Activated CD4-positive, CD25-positive, alpha-beta regulatory T cell treated with anti-CD3 and anti-CD28 coated beads, Interleukin-2, amount 50 U/mL, for 16 hours (primary cell): ENCODE results near the gene CAPZA2.
"Not testable (repeated sequence)": the region's sequence is repeated elsewhere in the genome, so short reads cannot be mapped to it uniquely, and the experiment has no call there.

Source experiments
- DNase-seq: peaks from one replicate; pipeline ENCODE4 v3.0.0-alpha.2; 2020; ENCODE audit warnings: low read depth, low spot score

Gene CAPZA2

DNA sequence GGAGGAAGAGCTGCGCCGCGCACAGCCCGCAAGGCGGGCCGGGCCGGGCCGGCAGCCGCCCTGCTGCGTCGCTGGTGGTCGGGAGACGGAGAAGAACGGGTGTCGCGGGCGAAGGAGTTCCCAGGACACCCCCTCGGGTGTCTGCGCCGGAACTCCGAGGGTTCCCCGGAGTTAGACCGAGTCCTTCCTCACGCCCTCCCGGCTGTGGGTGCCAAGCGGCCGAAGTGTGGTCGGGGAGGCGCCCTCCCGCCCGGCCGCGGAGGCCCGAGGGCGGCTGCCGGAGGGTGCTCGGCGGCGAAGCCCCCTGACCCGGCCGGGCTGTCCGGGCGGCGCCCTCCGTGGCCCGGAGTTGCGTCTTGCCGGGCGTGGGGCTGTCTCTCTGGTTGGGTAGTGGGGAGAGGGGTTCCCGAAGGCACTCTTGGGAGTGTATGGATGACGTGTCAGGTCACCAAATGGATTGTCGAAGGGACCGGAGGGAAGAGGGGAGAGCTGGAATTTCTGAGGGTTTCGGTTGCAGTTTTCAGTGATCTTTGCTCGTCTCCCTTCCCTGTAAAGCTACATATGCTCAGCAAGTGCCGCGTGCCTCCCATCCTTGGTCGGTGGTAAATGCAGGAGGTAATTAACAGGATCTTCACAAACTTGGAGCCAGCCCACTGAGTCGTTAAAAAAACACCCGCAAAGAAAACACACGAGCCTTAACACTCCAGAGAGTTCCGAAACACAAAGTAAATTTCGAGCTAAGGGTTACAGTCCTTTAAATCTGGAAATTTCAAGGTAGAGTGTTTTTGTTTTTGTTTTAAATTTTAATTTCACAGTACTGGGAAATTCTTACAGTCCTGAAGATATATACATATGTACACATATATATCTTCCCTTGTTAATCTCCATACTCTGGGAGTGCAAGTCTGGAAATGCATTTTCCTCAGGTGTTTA, 91.8 kb downstream of the CAPZA2 start:
- no peak for DNase-seq

DNA sequence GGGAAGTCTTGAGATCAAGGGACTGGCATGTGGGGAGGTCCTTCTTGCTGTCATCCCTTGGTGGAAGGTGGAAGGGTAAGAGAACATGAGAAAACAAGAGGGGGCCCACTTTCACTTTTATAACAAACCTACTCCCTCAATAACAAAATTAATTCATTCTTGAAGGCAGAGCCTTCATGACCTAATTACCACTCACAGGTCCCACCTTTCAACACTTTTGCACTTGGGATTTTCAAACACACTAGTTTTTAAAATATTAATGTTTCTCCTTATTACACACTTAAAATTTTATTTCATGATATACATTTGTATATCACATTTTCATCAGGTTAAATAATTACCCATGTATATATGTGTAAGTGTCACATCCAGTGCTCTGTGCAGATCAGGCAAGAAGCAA, 93.0 kb downstream of the CAPZA2 start:
- DNase-seq, result no peak

DNA sequence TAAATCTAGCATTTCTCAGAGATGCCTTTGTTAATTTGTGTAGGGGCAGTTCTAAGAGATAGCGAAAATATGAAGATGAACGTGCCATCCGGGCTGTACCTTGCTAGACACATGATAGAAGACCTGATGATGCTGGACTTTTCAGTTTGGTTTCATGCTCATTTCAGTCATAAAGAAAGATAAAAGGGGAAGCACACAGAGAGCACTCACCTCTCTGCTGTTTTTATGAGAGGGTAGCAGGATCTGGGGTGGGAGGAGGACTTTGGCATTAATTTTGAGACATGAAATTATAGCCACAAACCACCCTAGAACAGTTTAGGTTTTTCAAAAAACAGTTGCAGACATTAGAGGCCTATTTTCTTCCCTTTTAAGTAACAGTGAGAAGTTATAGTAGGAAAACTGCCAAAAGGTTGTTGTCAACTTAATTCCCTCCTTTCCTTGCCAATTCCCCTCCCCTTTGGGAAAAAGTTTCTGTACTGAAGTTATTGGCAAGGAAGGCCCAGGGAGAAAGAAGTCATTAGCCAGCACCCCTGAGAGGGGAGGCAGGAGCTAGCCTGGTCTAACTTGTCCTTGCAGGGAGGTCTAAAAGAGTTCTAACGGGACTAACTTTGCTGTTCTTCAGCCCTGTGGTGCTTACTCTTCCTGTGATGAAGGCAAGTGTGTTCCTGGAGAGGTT, 93.6 kb downstream of the CAPZA2 start:
- no peak for DNase-seq

DNA sequence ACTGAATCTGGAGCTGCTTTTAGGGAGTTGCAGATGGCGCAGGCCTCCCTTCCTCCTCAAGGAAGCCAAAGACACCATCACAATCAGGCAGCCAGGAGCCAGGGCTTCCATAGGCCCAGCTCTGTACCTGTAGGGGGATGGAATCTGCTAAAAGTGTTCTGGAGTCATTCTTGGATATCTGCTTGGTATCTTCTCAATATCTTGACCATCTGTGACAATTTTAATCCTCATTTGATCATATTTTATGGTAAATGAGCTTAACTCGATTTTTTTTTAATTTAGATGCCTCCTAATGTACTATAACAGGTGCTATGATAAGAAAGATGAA, 94.1 kb downstream of the CAPZA2 start:
- DNase-seq, result no peak

DNA sequence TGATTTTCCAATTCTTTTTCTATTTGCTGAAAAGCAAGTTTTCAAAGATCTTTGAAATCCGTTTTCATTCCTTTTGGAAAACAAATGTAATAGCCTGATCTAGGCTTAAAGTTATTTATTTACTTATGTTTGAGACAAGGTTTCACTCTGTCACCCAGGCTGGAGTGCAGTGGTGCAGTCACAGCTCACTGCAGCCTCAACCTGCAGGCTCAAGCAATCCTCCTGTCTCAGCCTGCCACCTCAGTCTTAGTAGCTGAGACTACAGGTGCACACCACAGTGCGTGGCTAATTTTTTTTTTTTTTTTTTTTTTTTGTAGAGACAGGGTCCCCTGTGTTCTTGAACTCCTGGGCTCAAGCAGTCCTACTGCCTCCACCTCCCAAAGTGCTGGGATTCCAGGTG, 95.5 kb downstream of the CAPZA2 start:
- DNase-seq, result no peak

- DNase-seq, result not testable (repeated sequence)
Observed at GRCh38 chr7:116961966-116962673, 99.7 kb downstream of the CAPZA2 start.

DNA sequence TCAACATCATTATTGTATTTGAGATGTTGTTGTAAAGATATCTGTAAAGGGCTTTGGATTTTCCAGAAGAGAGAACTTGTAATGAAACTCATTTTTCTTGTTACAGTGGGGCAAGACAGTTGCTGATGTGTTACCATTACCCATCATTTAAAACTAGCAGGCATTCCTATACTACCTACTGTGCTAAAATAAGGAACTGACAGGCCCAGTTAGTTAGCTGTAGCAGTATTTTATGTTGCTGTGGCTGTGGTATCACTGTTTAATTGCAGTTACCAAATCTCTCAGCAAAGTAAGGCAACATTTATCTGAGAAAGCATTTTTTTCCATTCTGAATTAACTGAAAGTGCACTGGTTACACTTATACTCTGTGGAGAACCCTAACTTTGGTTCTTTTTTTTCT, 100.8 kb downstream of the CAPZA2 start:
- DNase-seq, result no peak

GRCh38 chr7:116966601-116967000, 104.2 kb downstream of the CAPZA2 start:
- no peak for DNase-seq

GRCh38 chr7:116967254-116967922, 105.0 kb downstream of the CAPZA2 start:
- DNase-seq, result no peak

DNA sequence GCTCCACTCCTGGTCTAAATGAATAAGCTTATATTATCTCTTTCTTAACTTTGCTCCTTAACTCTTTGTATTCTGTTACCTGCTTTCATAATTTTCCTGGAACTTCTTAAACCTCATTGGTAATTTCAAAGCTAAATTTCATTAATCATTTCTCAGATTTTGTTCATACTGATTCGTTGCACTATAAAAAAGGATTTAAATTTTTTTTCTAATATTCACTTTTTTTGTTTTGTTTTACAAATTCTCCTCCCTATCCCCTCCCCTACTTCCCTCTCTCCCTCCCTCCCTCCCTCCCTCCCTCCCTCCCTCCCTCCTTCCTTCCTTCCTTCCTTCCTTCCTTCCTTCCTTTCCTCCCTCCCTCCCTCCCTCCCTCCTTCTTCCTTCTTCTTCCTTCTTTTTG, 105.6 kb downstream of the CAPZA2 start:
- no peak for DNase-seq

- DNase-seq, result no peak
Observed at GRCh38 chr7:116968631-116969030, 106.2 kb downstream of the CAPZA2 start.

GRCh38 chr7:116969371-116969902, 107.0 kb downstream of the CAPZA2 start:
- no peak for DNase-seq

DNA sequence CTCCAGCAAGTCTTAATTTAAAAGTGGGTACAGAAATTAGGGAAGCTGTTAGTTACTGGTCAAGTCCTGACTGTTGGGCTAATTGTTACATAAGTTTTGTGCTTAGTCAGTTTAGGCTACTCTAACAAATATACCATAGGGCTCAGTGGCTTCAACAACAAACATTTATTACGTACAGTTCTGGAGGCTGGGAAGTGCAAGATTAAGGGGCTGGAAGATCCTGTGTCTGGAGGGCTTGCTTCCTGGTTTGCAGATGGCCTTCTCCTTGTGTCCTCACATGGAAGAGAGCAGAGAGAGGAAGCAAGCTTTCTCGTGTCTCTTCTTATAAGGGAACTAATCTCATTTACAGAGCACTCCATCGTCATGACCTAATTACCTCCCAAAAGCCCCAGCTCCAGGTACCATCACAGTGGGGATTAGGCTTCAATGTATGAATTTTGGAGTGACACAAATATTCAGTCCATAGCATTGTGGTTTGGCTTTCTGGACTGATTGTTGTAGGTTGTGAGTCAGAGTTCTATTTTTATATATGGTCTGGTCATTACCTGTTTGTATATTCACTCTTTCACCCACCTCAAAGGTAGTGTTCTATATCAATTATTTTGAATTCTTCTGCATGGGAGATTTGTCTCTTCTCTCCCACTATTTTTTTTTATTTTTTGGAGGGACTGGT, 108.0 kb downstream of the CAPZA2 start:
- DNase-seq, result no peak

- DNase-seq, result not testable (repeated sequence)
Observed at GRCh38 chr7:116971153-116971552, 108.8 kb downstream of the CAPZA2 start.
